NCI-H446 treated with DMSO at 0.1 percent for 48 hours (cell line): ENCODE measurements around the gene NUP210L.
A peak's percentile ranks its signal among the peaks of the same experiment; 100 is the strongest.

Source experiments
- DNase-seq: peaks from one replicate; lab custom pipeline; 2025; lab: John Stamatoyannopoulos, UW

NUP210L gene

GRCh38 chr1:154154534-154155191, at the start of gene NUP210L:
NUP210L (minus strand) TSS chr1:154155073.
- no peak for DNase-seq

GRCh38 chr1:154199563-154199879, 44.6 kb upstream of the NUP210L start:
- no peak for DNase-seq

GRCh38 chr1:154198756-154199562, 44.1 kb upstream of the NUP210L start:
- DNase-seq: no peak

- DNase-seq: no peak
These were observed 38.9 kb upstream of the NUP210L start for GRCh38 chr1:154193821-154194220.

GRCh38 chr1:154192476-154192875, 37.6 kb upstream of the NUP210L start:
- no peak for DNase-seq

GRCh38 chr1:154191990-154192461, 37.2 kb upstream of the NUP210L start, which contains the start of gene TPM3:
TPM3 (minus strand) TSS chr1:154192100; CDS start chr1:154192018, 82 bp downstream.
- no peak for DNase-seq

GRCh38 chr1:154190550-154190949, 35.7 kb upstream of the NUP210L start:
- DNase-seq: no peak

GRCh38 chr1:154186852-154187501, 32.1 kb upstream of the NUP210L start:
- DNase-seq: no peak

- no peak for DNase-seq
These were observed 31.3 kb upstream of the NUP210L start for GRCh38 chr1:154186177-154186576.

GRCh38 chr1:154183046-154183915, 28.4 kb upstream of the NUP210L start:
- DNase-seq: peak; percentile 97

- DNase-seq: peak; percentile 19
These were observed 27.6 kb upstream of the NUP210L start for GRCh38 chr1:154182344-154183045.

GRCh38 chr1:154181944-154182343, 27.1 kb upstream of the NUP210L start:
- no peak for DNase-seq

- DNase-seq: no peak
These were observed 25.2 kb upstream of the NUP210L start for GRCh38 chr1:154179946-154180687.

- no peak for DNase-seq
These were observed 24.3 kb upstream of the NUP210L start for GRCh38 chr1:154178911-154179811.

- no peak for DNase-seq
These were observed 23.1 kb upstream of the NUP210L start for GRCh38 chr1:154178013-154178412.

- no peak for DNase-seq
These were observed 21.5 kb upstream of the NUP210L start for GRCh38 chr1:154176337-154176736.

GRCh38 chr1:154174654-154175053, 19.8 kb upstream of the NUP210L start:
- no peak for DNase-seq

GRCh38 chr1:154171880-154172279, 17.0 kb upstream of the NUP210L start:
- DNase-seq: no peak

GRCh38 chr1:154171223-154171583, 16.3 kb upstream of the NUP210L start:
- no peak for DNase-seq
